ENCODE measurements around the gene IGFBP2.

Gene IGFBP2

GRCh38 chr2:216633616-216634369 lies 573 bp downstream of the IGFBP2 start:
- Histone ChIP-seq H4K20me1 (ENCODE audit: insufficient read depth, low read length) (no peaks in the 10 kb centered on the region), H3K4me1 (ENCODE audit: low read length) (no peaks in the 10 kb centered on the region), H3K79me2 (ENCODE audit: low read length) (no peaks in the 10 kb centered on the region), H3K27me3 (ENCODE audit: low read depth, low read length) (0 out of 2 replicates have a peak, but pooled peaks cover 4% of the 10 kb centered on the region), H3K4me3 (ENCODE audit: low read length) (no peak overlapping the region), H3K9ac (ENCODE audit: low read length) (no peak overlapping the region), H3K27ac (ENCODE audit: low read length) (no peak overlapping the region), H3K9me3 (ENCODE audit: insufficient read depth, low read length) (no peaks in the 10 kb centered on the region), H3K36me3 (replicated peaks; ENCODE audit: low read depth, low read length) (no peaks in the 10 kb centered on the region), H2AFZ (ENCODE audit: low read depth, low read length) (no peak overlapping the region), H3K4me2 (ENCODE audit: low read length) (no peak overlapping the region)
- TF ChIP-seq CTCF (IDR thresholded peaks at IDR 0.05; ENCODE audit: low read depth, low read length): no peak
- TF ChIP-seq EZH2phosphoT487 (IDR thresholded peaks at IDR 0.05; ENCODE audit: low read depth): no peak

- H3K9ac ChIP-seq (ENCODE audit: low read length): no peak overlapping the region
- H3K79me2 ChIP-seq (ENCODE audit: low read length): no peaks in the 10 kb centered on the region
- H3K27ac ChIP-seq (ENCODE audit: low read length): no peak overlapping the region
- H3K9me3 ChIP-seq (ENCODE audit: insufficient read depth, low read length): no peaks in the 10 kb centered on the region
- H3K27me3 ChIP-seq (ENCODE audit: low read depth, low read length): 0 out of 2 replicates have a peak, but pooled peaks cover 4% of the 10 kb centered on the region
- H3K4me2 ChIP-seq (ENCODE audit: low read length): no peak overlapping the region
- no peaks in the 10 kb centered on the region for H3K4me1 ChIP-seq (ENCODE audit: low read length)
- H4K20me1 ChIP-seq (ENCODE audit: insufficient read depth, low read length): no peaks in the 10 kb centered on the region
- no peak overlapping the region for H2AFZ ChIP-seq (ENCODE audit: low read depth, low read length)
- H3K36me3 ChIP-seq (replicated peaks; ENCODE audit: low read depth, low read length): no peaks in the 10 kb centered on the region
- TF ChIP-seq EZH2phosphoT487 (IDR thresholded peaks at IDR 0.05; ENCODE audit: low read depth) (no peak), CTCF (IDR thresholded peaks at IDR 0.05; ENCODE audit: low read depth, low read length) (no peak)
- H3K4me3 ChIP-seq (ENCODE audit: low read length): no peak overlapping the region
Observed at GRCh38 chr2:216634370-216635148, 1.3 kb downstream of the IGFBP2 start.

- Histone ChIP-seq H3K4me3 (ENCODE audit: low read length) (no peak overlapping the region), H3K4me2 (ENCODE audit: low read length) (no peak overlapping the region), H3K79me2 (ENCODE audit: low read length) (no peaks in the 10 kb centered on the region), H3K27me3 (ENCODE audit: low read depth, low read length) (0 out of 2 replicates have a peak, but pooled peaks cover 4% of the 10 kb centered on the region), H2AFZ (ENCODE audit: low read depth, low read length) (no peak overlapping the region), H3K27ac (ENCODE audit: low read length) (no peak overlapping the region), H3K4me1 (ENCODE audit: low read length) (no peaks in the 10 kb centered on the region), H4K20me1 (ENCODE audit: insufficient read depth, low read length) (no peaks in the 10 kb centered on the region), H3K36me3 (replicated peaks; ENCODE audit: low read depth, low read length) (no peaks in the 10 kb centered on the region), H3K9me3 (ENCODE audit: insufficient read depth, low read length) (no peaks in the 10 kb centered on the region), H3K9ac (ENCODE audit: low read length) (no peak overlapping the region)
- TF ChIP-seq EZH2phosphoT487 (IDR thresholded peaks at IDR 0.05; ENCODE audit: low read depth): no peak
Observed at GRCh38 chr2:216635171-216635570, 2.0 kb downstream of the IGFBP2 start.

- H3K4me1 ChIP-seq (ENCODE audit: low read length): no peaks in the 10 kb centered on the region
- H3K9ac ChIP-seq (ENCODE audit: low read length): no peak overlapping the region
- H3K79me2 ChIP-seq (ENCODE audit: low read length): no peaks in the 10 kb centered on the region
- H3K4me3 ChIP-seq (ENCODE audit: low read length): no peak overlapping the region
- no peaks in the 10 kb centered on the region for H4K20me1 ChIP-seq (ENCODE audit: insufficient read depth, low read length)
- H3K36me3 ChIP-seq (replicated peaks; ENCODE audit: low read depth, low read length): no peaks in the 10 kb centered on the region
- TF ChIP-seq EZH2phosphoT487 (IDR thresholded peaks at IDR 0.05; ENCODE audit: low read depth) (no peak), CTCF (IDR thresholded peaks at IDR 0.05; ENCODE audit: low read depth, low read length) (no peak)
- no peak overlapping the region for H2AFZ ChIP-seq (ENCODE audit: low read depth, low read length)
- 0 out of 2 replicates have a peak, but pooled peaks cover 4% of the 10 kb centered on the region for H3K27me3 ChIP-seq (ENCODE audit: low read depth, low read length)
- no peak overlapping the region for H3K4me2 ChIP-seq (ENCODE audit: low read length)
- H3K9me3 ChIP-seq (ENCODE audit: insufficient read depth, low read length): no peaks in the 10 kb centered on the region
- no peak overlapping the region for H3K27ac ChIP-seq (ENCODE audit: low read length)
Observed at GRCh38 chr2:216635701-216636550, 2.7 kb downstream of the IGFBP2 start.
